Neural progenitor cell (in vitro differentiated cells): Measurements from ENCODE around the gene FAM163B. TPM values are rescaled to one million over a fixed set of nuclear protein-coding genes. Genes with fewer than 3 reads are reported as not detected.

Experiments used
- DNase-seq: peaks from one replicate; pipeline ENCODE4 v3.0.0-alpha.2; 2016; ENCODE audit warnings: low spot score
- H2AFZ ChIP-seq: fragments of 200-600 bp; sonication (generic); replicated peaks from 2 replicates; pipeline ENCODE4 v1.6.1; 2016; ENCODE audit warnings: antibody characterized with exemption
- H3F3A ChIP-seq: fragments of 200-600 bp; sonication (generic); 2 replicates; pipeline ENCODE4 v1.6.1; 2016; ENCODE audit warnings: antibody characterized with exemption, low read depth
- H3K27ac ChIP-seq: fragments of 200-600 bp; sonication (generic); 2 replicates; pipeline ENCODE4 v1.5.1; 2016; ENCODE audit warnings: mild to moderate bottlenecking
- H3K27me3 ChIP-seq: fragments of 200-600 bp; sonication (generic); 2 replicates; pipeline ENCODE4 v1.6.1; 2016; ENCODE audit warnings: mild to moderate bottlenecking, moderate library complexity
- H3K36me3 ChIP-seq: fragments of 200-600 bp; sonication (generic); 2 replicates; pipeline ENCODE4 v1.5.1; 2016
- H3K4me1 ChIP-seq: fragments of 200-600 bp; sonication (generic); 2 replicates; pipeline ENCODE4 v1.6.1; 2016; ENCODE audit warnings: mixed run types
- H3K4me2 ChIP-seq: fragments of 200-600 bp; sonication (generic); 2 replicates; pipeline ENCODE4 v1.6.1; 2016
- H3K4me3 ChIP-seq: fragments of 200-600 bp; sonication (generic); 2 replicates; pipeline ENCODE4 v1.5.1; 2016
- H3K79me2 ChIP-seq: fragments of 200-600 bp; sonication (generic); 2 replicates; pipeline ENCODE4 v1.6.1; 2016; ENCODE audit warnings: low read depth
- H3K9ac ChIP-seq: fragments of 200-600 bp; sonication (generic); 2 replicates; pipeline ENCODE4 v1.6.1; 2016
- H3K9me3 ChIP-seq: fragments of 200-600 bp; sonication (generic); 2 replicates; pipeline ENCODE4 v1.5.1; 2016; ENCODE audit warnings: low read depth
- H4K20me1 ChIP-seq: fragments of 200-600 bp; sonication (generic); 2 replicates; pipeline ENCODE4 v1.6.1; 2016; ENCODE audit warnings: low read depth
- H3K27ac Mint-ChIP-seq: 3 replicates; pipeline ENCODE4 v1.8.0; 2021; ENCODE audit warnings: mixed read lengths
- H3K27me3 Mint-ChIP-seq: 2 replicates; pipeline ENCODE4 v1.8.0; 2022; ENCODE audit warnings: low read depth, mild to moderate bottlenecking, inconsistent platforms, moderate library complexity, mixed read lengths; ENCODE audit not compliant: insufficient read depth
- H3K36me3 Mint-ChIP-seq: 3 replicates; pipeline ENCODE4 v1.8.0; 2021; ENCODE audit warnings: mixed read lengths
- H3K4me1 Mint-ChIP-seq: 3 replicates; pipeline ENCODE4 v1.8.0; 2021; ENCODE audit warnings: mixed read lengths
- H3K4me3 Mint-ChIP-seq: 3 replicates; pipeline ENCODE4 v1.8.0; 2021; ENCODE audit warnings: mild to moderate bottlenecking, moderate library complexity, mixed read lengths
- H3K9me3 Mint-ChIP-seq: 3 replicates; pipeline ENCODE4 v1.8.0; 2020; ENCODE audit warnings: mixed read lengths
- EZH2 ChIP-seq: fragments of 200-600 bp; sonication (generic); IDR thresholded peaks from 2 replicates; pipeline ENCODE4 v1.6.1; 2017; ENCODE audit warnings: antibody characterized with exemption, mild to moderate bottlenecking, moderate library complexity
- EZH2phosphoT487 ChIP-seq: fragments of 200-600 bp; sonication (generic); IDR thresholded peaks from 2 replicates; pipeline ENCODE4 v1.6.1; 2017; ENCODE audit warnings: antibody characterized with exemption
- total RNA-seq: library from RNA; depleted of rRNA; stranded (reverse); fragments of >200 nt; gene quantifications from 2 replicates; pipeline ENCODE4 v1.2.3, GENCODE V29; 2015; ENCODE audit warnings: low replicate concordance
- TF ChIP-seq, protein P1 (sequence below): fragments of 200-600 bp; sonication (generic); IDR thresholded peaks from 2 replicates; pipeline ENCODE4 v1.5.1; 2017; ENCODE audit warnings: antibody characterized with exemption, mild to moderate bottlenecking

The FAM163B gene
- total RNA-seq, 1 donor from 2014 or later = not detected

GRCh38 chr9:133562611-133563290, 46.4 kb downstream of the FAM163B start:
- peaks cover 5% of the 10 kb centered on the region for H3F3A ChIP-seq
- no peak for DNase-seq
- peaks cover 4% of the 10 kb centered on the region for H3K9me3 Mint-ChIP-seq
- H3K4me1 ChIP-seq = peaks cover 9% of the 10 kb centered on the region
- H3K4me3 Mint-ChIP-seq = no peak overlapping the region
- peaks cover 51% of the 10 kb centered on the region for H3K4me1 Mint-ChIP-seq
- no peak overlapping the region for H3K4me3 ChIP-seq
- H3K79me2 ChIP-seq = no peaks in the 10 kb centered on the region
- no peak overlapping the region for H3K27ac ChIP-seq
- no peak overlapping the region for H3K9ac ChIP-seq
- TF ChIP-seq EZH2phosphoT487 = no peak
- TF ChIP-seq EZH2 = no peak
- TF ChIP-seq, protein P1, sequence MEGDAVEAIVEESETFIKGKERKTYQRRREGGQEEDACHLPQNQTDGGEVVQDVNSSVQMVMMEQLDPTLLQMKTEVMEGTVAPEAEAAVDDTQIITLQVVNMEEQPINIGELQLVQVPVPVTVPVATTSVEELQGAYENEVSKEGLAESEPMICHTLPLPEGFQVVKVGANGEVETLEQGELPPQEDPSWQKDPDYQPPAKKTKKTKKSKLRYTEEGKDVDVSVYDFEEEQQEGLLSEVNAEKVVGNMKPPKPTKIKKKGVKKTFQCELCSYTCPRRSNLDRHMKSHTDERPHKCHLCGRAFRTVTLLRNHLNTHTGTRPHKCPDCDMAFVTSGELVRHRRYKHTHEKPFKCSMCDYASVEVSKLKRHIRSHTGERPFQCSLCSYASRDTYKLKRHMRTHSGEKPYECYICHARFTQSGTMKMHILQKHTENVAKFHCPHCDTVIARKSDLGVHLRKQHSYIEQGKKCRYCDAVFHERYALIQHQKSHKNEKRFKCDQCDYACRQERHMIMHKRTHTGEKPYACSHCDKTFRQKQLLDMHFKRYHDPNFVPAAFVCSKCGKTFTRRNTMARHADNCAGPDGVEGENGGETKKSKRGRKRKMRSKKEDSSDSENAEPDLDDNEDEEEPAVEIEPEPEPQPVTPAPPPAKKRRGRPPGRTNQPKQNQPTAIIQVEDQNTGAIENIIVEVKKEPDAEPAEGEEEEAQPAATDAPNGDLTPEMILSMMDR = no peak
- H3K36me3 ChIP-seq = no peaks in the 10 kb centered on the region
- H3K4me2 ChIP-seq = no peak overlapping the region
- H3K27me3 Mint-ChIP-seq = no peaks in the 10 kb centered on the region
- no peaks in the 10 kb centered on the region for H3K36me3 Mint-ChIP-seq
- H4K20me1 ChIP-seq = no peaks in the 10 kb centered on the region
- no peaks in the 10 kb centered on the region for H3K27me3 ChIP-seq
- H3K9me3 ChIP-seq = no peaks in the 10 kb centered on the region
- peak overlapping the region; percentile 74 for H3K27ac Mint-ChIP-seq
- H2AFZ ChIP-seq = no peak overlapping the region

DNA sequence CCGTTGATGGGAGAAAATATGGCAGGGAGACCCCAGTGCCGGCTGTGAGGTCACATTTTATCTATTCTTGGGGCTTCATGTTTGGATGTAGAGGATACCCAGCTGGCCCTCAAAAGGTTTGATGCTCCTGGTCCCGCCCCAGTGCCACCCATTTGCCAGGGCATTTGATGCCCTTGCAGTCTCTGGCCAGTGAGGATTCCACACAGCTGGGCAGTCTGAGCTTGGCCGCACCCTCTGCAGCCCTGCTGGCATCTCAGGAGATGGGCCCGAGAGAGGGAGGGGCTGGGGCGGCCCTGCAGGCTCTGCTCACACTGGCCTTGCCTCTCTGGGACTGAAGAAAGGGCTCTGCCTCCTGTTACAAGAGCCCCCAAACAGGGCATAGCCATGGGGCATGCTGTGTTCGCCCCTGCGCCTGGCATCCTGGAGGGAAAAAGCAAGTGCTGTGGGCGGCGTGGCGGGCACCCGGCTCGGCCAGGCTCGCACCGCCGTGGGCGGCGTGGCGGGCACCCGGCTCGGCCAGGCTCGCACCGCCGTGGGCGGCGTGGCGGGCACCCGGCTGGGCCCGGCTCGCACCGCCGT, 47.1 kb downstream of the FAM163B start:
- peaks cover 5% of the 10 kb centered on the region for H3F3A ChIP-seq
- Mint-ChIP-seq H3K36me3 (no peaks in the 10 kb centered on the region), H3K9me3 (peaks cover 4% of the 10 kb centered on the region), H3K27me3 (no peaks in the 10 kb centered on the region), H3K27ac (peak overlapping the region; percentile 83), H3K4me1 (peaks cover 55% of the 10 kb centered on the region), H3K4me3 (no peak overlapping the region)
- H4K20me1 ChIP-seq = no peaks in the 10 kb centered on the region
- no peaks in the 10 kb centered on the region for H3K79me2 ChIP-seq
- no peak overlapping the region for H3K27ac ChIP-seq
- H3K9ac ChIP-seq = no peak overlapping the region
- no peak overlapping the region for H2AFZ ChIP-seq
- no peaks in the 10 kb centered on the region for H3K9me3 ChIP-seq
- H3K4me2 ChIP-seq = no peak overlapping the region
- no peak overlapping the region for H3K4me3 ChIP-seq
- no peak for DNase-seq
- no peaks in the 10 kb centered on the region for H3K36me3 ChIP-seq
- H3K27me3 ChIP-seq = no peaks in the 10 kb centered on the region
- TF ChIP-seq, protein P1 = no peak
- TF ChIP-seq EZH2 (no peak), EZH2phosphoT487 (no peak)
- peaks cover 9% of the 10 kb centered on the region for H3K4me1 ChIP-seq

- H3K4me3 Mint-ChIP-seq = no peak overlapping the region
- H3K9ac ChIP-seq = no peak overlapping the region
- no peaks in the 10 kb centered on the region for H3K9me3 ChIP-seq
- H3K36me3 Mint-ChIP-seq = no peaks in the 10 kb centered on the region
- no peak for TF ChIP-seq EZH2
- no peaks in the 10 kb centered on the region for H4K20me1 ChIP-seq
- no peaks in the 10 kb centered on the region for H3K27me3 ChIP-seq
- peaks cover 5% of the 10 kb centered on the region for H3F3A ChIP-seq
- H3K27ac Mint-ChIP-seq = no peak overlapping the region
- H3K27me3 Mint-ChIP-seq = no peaks in the 10 kb centered on the region
- H3K9me3 Mint-ChIP-seq = peaks cover 4% of the 10 kb centered on the region
- H2AFZ ChIP-seq = no peak overlapping the region
- peaks cover 9% of the 10 kb centered on the region for H3K4me1 ChIP-seq
- H3K4me1 Mint-ChIP-seq = peaks cover 58% of the 10 kb centered on the region
- no peaks in the 10 kb centered on the region for H3K36me3 ChIP-seq
- no peaks in the 10 kb centered on the region for H3K79me2 ChIP-seq
- H3K27ac ChIP-seq = no peak overlapping the region
- H3K4me3 ChIP-seq = no peak overlapping the region
- DNase-seq = no peak
- no peak overlapping the region for H3K4me2 ChIP-seq
Measured at GRCh38 chr9:133560944-133561343, 48.2 kb downstream of the FAM163B start.

GRCh38 chr9:133560311-133560710, 48.9 kb downstream of the FAM163B start:
- Histone ChIP-seq H3F3A (peaks cover 5% of the 10 kb centered on the region), H3K4me1 (peaks cover 9% of the 10 kb centered on the region), H2AFZ (no peak overlapping the region), H3K9me3 (no peaks in the 10 kb centered on the region), H4K20me1 (no peaks in the 10 kb centered on the region), H3K79me2 (no peaks in the 10 kb centered on the region), H3K27me3 (no peaks in the 10 kb centered on the region), H3K36me3 (no peaks in the 10 kb centered on the region), H3K9ac (no peak overlapping the region), H3K4me3 (no peak overlapping the region), H3K27ac (no peak overlapping the region), H3K4me2 (no peak overlapping the region)
- no peak for DNase-seq
- peaks cover 4% of the 10 kb centered on the region for H3K9me3 Mint-ChIP-seq
- no peak for TF ChIP-seq EZH2phosphoT487
- TF ChIP-seq, protein P1 = no peak
- TF ChIP-seq EZH2 = no peak
- H3K27me3 Mint-ChIP-seq = no peaks in the 10 kb centered on the region
- H3K4me3 Mint-ChIP-seq = no peak overlapping the region
- no peak overlapping the region for H3K27ac Mint-ChIP-seq
- no peaks in the 10 kb centered on the region for H3K36me3 Mint-ChIP-seq
- H3K4me1 Mint-ChIP-seq = peaks cover 56% of the 10 kb centered on the region
